ENCODE measurements around the gene DECR2.
"Not testable (repeated sequence)": the region's sequence is repeated elsewhere in the genome, so short reads cannot be mapped to it uniquely, and the experiment has no call there.

Gene DECR2

GRCh38 chr16:366476-366875 is 35.2 kb upstream of the DECR2 start:
- no peak for DNase-seq (ENCODE audit: low spot score)

GRCh38 chr16:367333-367903 is 34.3 kb upstream of the DECR2 start:
- DNase-seq (ENCODE audit: low spot score): no peak

- no peak for DNase-seq (ENCODE audit: low spot score)
Measured at GRCh38 chr16:368388-369158, 33.1 kb upstream of the DECR2 start.

GRCh38 chr16:369275-369865 is 32.3 kb upstream of the DECR2 start:
- no peak for DNase-seq (ENCODE audit: low spot score)

GRCh38 chr16:369866-370436 is 31.7 kb upstream of the DECR2 start:
- DNase-seq (ENCODE audit: low spot score): peak; percentile 28

GRCh38 chr16:370443-370842 is 31.2 kb upstream of the DECR2 start, which contains the start of gene MRPL28:
MRPL28 (minus strand) TSS chr16:370538; CDS start chr16:370218, 320 bp downstream.
- peak; percentile 96 for DNase-seq (ENCODE audit: low spot score)

- DNase-seq (ENCODE audit: low spot score): no peak
Measured at GRCh38 chr16:370979-371514, 30.6 kb upstream of the DECR2 start.

- no peak for DNase-seq (ENCODE audit: low spot score)
Measured at GRCh38 chr16:371515-372301, 30.0 kb upstream of the DECR2 start.

GRCh38 chr16:372302-372983 is 29.2 kb upstream of the DECR2 start:
- DNase-seq (ENCODE audit: low spot score): no peak

GRCh38 chr16:373020-373598 is 28.6 kb upstream of the DECR2 start:
- no peak for DNase-seq (ENCODE audit: low spot score)

GRCh38 chr16:373848-374615 is 27.7 kb upstream of the DECR2 start:
- no peak for DNase-seq (ENCODE audit: low spot score)

- DNase-seq (ENCODE audit: low spot score): no peak
Measured at GRCh38 chr16:374616-374926, 27.1 kb upstream of the DECR2 start.

- DNase-seq (ENCODE audit: low spot score): no peak
Measured at GRCh38 chr16:375212-375611, 26.5 kb upstream of the DECR2 start.

- no peak for DNase-seq (ENCODE audit: low spot score)
Measured at GRCh38 chr16:375927-376816, 25.5 kb upstream of the DECR2 start.

- DNase-seq (ENCODE audit: low spot score): no peak
Measured at GRCh38 chr16:376817-377418, 24.8 kb upstream of the DECR2 start.

GRCh38 chr16:377419-377951 is 24.2 kb upstream of the DECR2 start:
- DNase-seq (ENCODE audit: low spot score): no peak

GRCh38 chr16:378113-378820 is 23.4 kb upstream of the DECR2 start:
- DNase-seq (ENCODE audit: low spot score): not testable (repeated sequence)

- DNase-seq (ENCODE audit: low spot score): no peak
Measured at GRCh38 chr16:378821-379182, 22.9 kb upstream of the DECR2 start.

All from kidney tubule cell (primary cell).